A673 (cell line): ENCODE data around the gene AGBL4.

Experiments used
- EZH2 ChIP-seq: fragments of 200-600 bp; sonication (generic); IDR thresholded peaks from 2 replicates; pipeline ENCODE4 v1.6.1; 2017; ENCODE audit warnings: borderline replicate concordance, low read depth, mild to moderate bottlenecking, mixed read lengths, antibody characterized with exemption, low read length; ENCODE audit not compliant: poor library complexity, severe bottlenecking
- TF ChIP-seq, protein P1 (sequence below): fragments of 300-800, 200-600 bp; sonication (generic); conservative IDR thresholded peaks from 2 replicates; pipeline ENCODE4 v1.5.1; 2017; ENCODE audit warnings: low read depth, mild to moderate bottlenecking, antibody characterized with exemption, low read length, moderate library complexity, mixed read lengths

GRCh38 chr1:48643193-48643592 lies 1380.6 kb downstream of the AGBL4 start:
- no peak for TF ChIP-seq EZH2
- TF ChIP-seq, protein P1, sequence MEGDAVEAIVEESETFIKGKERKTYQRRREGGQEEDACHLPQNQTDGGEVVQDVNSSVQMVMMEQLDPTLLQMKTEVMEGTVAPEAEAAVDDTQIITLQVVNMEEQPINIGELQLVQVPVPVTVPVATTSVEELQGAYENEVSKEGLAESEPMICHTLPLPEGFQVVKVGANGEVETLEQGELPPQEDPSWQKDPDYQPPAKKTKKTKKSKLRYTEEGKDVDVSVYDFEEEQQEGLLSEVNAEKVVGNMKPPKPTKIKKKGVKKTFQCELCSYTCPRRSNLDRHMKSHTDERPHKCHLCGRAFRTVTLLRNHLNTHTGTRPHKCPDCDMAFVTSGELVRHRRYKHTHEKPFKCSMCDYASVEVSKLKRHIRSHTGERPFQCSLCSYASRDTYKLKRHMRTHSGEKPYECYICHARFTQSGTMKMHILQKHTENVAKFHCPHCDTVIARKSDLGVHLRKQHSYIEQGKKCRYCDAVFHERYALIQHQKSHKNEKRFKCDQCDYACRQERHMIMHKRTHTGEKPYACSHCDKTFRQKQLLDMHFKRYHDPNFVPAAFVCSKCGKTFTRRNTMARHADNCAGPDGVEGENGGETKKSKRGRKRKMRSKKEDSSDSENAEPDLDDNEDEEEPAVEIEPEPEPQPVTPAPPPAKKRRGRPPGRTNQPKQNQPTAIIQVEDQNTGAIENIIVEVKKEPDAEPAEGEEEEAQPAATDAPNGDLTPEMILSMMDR, result no peak
